Ectodermal cell (in vitro differentiated cells): Measurements from ENCODE around the gene KLHL36.
A peak's percentile ranks its signal among the peaks of the same experiment; 100 is the strongest.
"Not testable (repeated sequence)": the region's sequence is repeated elsewhere in the genome, so short reads cannot be mapped to it uniquely, and the experiment has no call there.

Experiments used
- H3K27ac ChIP-seq: 2 replicates; pipeline ENCODE4 v1.7.0; 2013; ENCODE audit warnings: mild to moderate bottlenecking, low read depth, low read length; ENCODE audit not compliant: insufficient read depth, poor library complexity, severe bottlenecking
- H3K27me3 ChIP-seq: 2 replicates; pipeline ENCODE4 v1.7.0; 2013; ENCODE audit warnings: mild to moderate bottlenecking, low read length; ENCODE audit not compliant: insufficient read depth, control insufficient read depth, poor library complexity, severe bottlenecking
- H3K36me3 ChIP-seq: one replicate; pipeline ENCODE4 v1.7.0; 2013; ENCODE audit warnings: low read length; ENCODE audit not compliant: control insufficient read depth, insufficient read depth
- H3K4me1 ChIP-seq: one replicate; pipeline ENCODE4 v1.7.0; 2013; ENCODE audit warnings: low read length; ENCODE audit not compliant: control insufficient read depth, insufficient read depth
- H3K4me3 ChIP-seq: 2 replicates; pipeline ENCODE4 v1.7.0; 2013; ENCODE audit warnings: low read depth, low read length, control low read depth; ENCODE audit not compliant: insufficient read depth
- H3K9me3 ChIP-seq: 2 replicates; pipeline ENCODE4 v1.7.0; 2013; ENCODE audit warnings: mild to moderate bottlenecking, low read length, moderate library complexity; ENCODE audit not compliant: control insufficient read depth
- WGBS, 2 experiments: methylation state at CpG; one replicate each; pipeline ENCODE4 v1.1.7; 2013; ENCODE audit warnings: missing lambda C conversion rate in 2 of 2; 5-methylcytosine and 5-hydroxymethylcytosine counted together

The KLHL36 gene

GRCh38 chr16:84614968-84615813, 33.1 kb upstream of the KLHL36 start:
- no peak overlapping the region for H3K27ac ChIP-seq
- 80 to 82% methylated on average over 20 of the region's 20 CpGs for WGBS, 2 experiments
- H3K9me3 ChIP-seq = no peaks in the 10 kb centered on the region
- peaks cover 7% of the 10 kb centered on the region for H3K27me3 ChIP-seq
- peaks cover under 1% of the 10 kb centered on the region for H3K36me3 ChIP-seq
- no peak overlapping the region for H3K4me3 ChIP-seq
- peaks cover 26% of the 10 kb centered on the region for H3K4me1 ChIP-seq

- peaks cover 26% of the 10 kb centered on the region for H3K4me1 ChIP-seq
Observed at GRCh38 chr16:84616515-84616914, 31.8 kb upstream of the KLHL36 start.

DNA sequence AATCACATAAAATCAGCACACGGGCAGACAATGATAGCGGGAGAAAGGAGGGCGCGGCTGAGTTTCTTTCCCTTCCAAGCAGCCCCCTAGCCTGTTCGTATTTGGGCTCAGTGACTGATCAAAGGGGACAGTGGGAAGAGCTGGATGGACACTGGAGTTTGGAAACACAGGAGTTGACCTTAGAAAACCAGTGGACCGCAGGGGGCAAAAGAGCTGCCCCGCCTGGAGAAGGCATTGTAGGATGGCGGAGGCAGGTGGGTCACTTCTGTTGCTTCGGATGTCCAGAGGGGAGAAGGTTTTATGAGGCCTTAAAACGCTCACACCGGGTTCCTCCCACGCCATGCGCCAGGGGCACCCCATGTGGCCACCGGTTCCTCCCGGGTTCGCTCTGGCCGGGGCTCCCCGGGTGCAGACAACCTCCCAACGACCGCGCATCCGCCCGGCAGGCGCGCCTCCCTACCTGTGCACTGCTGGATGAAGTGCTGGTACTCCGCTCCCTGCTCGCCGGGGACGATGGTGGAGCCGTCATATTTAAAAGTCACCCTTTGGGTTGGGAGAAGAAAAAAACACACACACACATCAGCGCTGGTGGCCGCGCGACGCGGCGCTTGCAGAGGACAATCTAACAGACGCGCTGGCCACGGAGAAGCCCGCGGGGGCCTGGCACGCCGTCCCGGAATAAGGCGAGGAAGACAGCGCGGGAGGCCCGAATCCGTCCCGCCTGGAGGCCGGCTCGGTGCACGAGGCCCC, 31.1 kb upstream of the KLHL36 start:
- no peaks in the 10 kb centered on the region for H3K9me3 ChIP-seq
- peaks cover 26% of the 10 kb centered on the region for H3K4me1 ChIP-seq
- 1% methylated on average over 54 of the region's 54 CpGs for WGBS, 2 experiments
- H3K27me3 ChIP-seq = peaks cover 7% of the 10 kb centered on the region
- no peak overlapping the region for H3K27ac ChIP-seq
- no peaks in the 10 kb centered on the region for H3K36me3 ChIP-seq
- H3K4me3 ChIP-seq = peak overlapping the region; percentile 78

More at GRCh38 chr16:84616515-84616914, 31.8 kb upstream of the KLHL36 start:
- Histone ChIP-seq H3K27ac (no peak overlapping the region), H3K36me3 (no peaks in the 10 kb centered on the region), H3K4me3 (peak overlapping the region; percentile 78), H3K9me3 (no peaks in the 10 kb centered on the region), H3K27me3 (peaks cover 7% of the 10 kb centered on the region)
- 20 to 36% methylated on average over 13 of the region's 13 CpGs for WGBS, 2 experiments

- H3K4me1 ChIP-seq = peaks cover 26% of the 10 kb centered on the region
- peak within 1 kb of the TSS; percentile 78 for H3K4me3 ChIP-seq
- peak within 1 kb of the TSS; percentile 69 for H3K27ac ChIP-seq
- H3K36me3 ChIP-seq = no peaks in the 10 kb centered on the region
- peaks cover 7% of the 10 kb centered on the region for H3K27me3 ChIP-seq
- H3K9me3 ChIP-seq = no peaks in the 10 kb centered on the region
- WGBS, 2 experiments = 0% methylated on average over 76 of the region's 76 CpGs
Observed at GRCh38 chr16:84617791-84618580, 30.3 kb upstream of the KLHL36 start, which contains the start of gene COTL1. TSS of gene COTL1 (minus strand) at chr16:84618078. CDS start at chr16:84617914, 164 bp downstream.

DNA sequence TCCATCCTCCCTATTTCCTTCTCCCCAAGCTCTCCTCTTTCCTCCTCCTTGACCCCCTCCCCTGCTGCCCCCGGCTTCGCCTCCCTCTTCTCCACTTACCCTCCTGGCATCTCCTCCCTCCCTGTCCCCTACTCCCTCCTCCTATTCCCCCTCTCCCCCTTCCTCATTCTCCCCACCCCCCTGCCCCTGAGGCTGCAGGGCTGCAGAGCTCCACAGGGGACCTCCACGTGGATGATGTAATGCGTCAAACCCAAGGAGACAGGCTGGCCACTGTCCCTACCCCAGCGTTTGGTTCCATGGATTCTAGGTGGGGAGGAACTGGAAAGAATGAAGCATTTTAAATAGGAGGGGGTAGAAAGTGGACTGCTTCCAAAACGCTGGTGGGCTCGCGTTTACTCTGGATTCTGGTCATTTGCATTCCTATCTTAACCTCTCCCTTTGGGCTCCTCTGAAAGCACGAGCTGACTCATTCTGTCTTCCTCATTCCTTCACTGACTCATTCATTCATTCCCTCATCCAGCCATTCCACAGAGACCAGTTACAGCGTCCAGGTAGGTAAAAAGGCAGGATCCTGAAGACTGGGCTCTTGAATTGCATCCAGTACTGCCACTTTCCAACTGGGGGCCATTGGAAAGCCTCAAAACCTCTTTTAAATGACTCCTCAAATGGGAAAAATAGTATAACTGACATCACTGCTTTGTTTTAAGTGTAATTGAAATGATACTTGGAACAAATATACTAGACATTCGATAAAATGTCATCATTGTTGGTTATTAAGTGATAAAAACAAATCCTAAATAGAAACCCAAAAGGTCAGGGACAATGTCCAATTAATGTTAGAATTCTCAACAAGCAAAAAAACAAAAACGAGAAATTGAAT, 29.5 kb upstream of the KLHL36 start:
- Histone ChIP-seq H3K36me3 (no peaks in the 10 kb centered on the region), H3K4me3 (peak overlapping the region; percentile 20), H3K27me3 (peaks cover 7% of the 10 kb centered on the region), H3K4me1 (peaks cover 21% of the 10 kb centered on the region), H3K9me3 (no peaks in the 10 kb centered on the region), H3K27ac (peak overlapping the region; percentile 69)
- 10 to 17% methylated on average over 11 to 12 of the region's 12 CpGs for WGBS, 2 experiments

DNA sequence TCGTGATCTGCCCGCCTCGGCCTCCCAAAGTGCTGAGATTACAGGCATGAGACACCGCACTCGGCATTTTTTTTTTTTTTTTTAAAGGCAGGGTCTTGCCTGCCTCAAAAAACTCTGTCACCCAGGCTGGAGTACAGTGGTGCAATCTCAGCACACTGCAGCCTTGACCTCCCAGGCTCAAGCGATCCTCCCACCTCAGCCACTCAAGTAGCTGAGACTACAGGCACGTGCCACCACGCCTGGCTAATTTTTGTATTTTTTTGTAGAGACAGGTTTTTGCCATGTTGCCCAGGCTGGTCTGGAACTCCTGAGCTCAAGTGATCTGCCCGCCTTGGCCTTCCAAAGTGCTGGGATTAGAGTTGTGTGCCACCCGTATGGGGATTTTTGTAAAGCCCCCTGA, 27.4 kb upstream of the KLHL36 start:
- H3K9me3 ChIP-seq, H3K27me3 ChIP-seq, H3K4me1 ChIP-seq, H3K27ac ChIP-seq, H3K4me3 ChIP-seq, H3K36me3 ChIP-seq: not testable (repeated sequence)
- WGBS, 2 experiments = 89 to 93% methylated on average over 10 of the region's 10 CpGs

- no peaks in the 10 kb centered on the region for H3K27me3 ChIP-seq
- WGBS, 2 experiments = 93 to 95% methylated on average over 6 of the region's 6 CpGs
Observed at GRCh38 chr16:84625556-84625955, 22.8 kb upstream of the KLHL36 start.

DNA sequence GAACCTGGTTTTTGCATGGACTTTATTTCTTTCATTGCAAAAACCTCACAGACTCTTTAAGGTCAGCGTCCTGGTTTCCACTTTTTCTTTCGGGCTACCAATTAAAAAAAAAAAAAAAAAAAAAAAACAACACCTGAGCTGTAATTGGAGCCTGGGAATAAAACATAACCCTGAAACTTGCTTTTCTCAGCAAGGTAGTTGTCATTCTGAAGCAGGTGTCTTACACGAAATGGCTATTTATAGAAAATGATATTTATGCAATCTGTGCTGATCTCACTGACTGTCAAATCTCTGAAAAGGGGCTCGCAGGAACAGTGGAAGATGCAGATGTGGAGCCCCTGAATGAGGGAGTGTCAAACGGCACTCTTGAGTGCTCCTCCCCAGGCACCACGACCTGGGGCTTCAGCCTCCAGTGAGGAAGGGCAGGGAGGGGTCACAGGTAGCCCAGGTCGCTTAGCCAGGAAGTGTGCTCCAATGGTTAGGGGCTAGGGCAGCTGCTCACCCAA, 20.0 kb upstream of the KLHL36 start:
- Histone ChIP-seq H3K4me1 (peaks cover 6% of the 10 kb centered on the region), H3K27me3 (no peaks in the 10 kb centered on the region), H3K36me3 (no peaks in the 10 kb centered on the region), H3K27ac (no peak overlapping the region), H3K9me3 (no peaks in the 10 kb centered on the region), H3K4me3 (no peak overlapping the region)
- 72 to 84% methylated on average over 7 of the region's 7 CpGs for WGBS, 2 experiments

More at GRCh38 chr16:84625556-84625955, 22.8 kb upstream of the KLHL36 start:
- Histone ChIP-seq H3K4me1 (peaks cover 6% of the 10 kb centered on the region), H3K27ac (no peak overlapping the region), H3K9me3 (no peaks in the 10 kb centered on the region), H3K4me3 (no peak overlapping the region), H3K36me3 (no peaks in the 10 kb centered on the region)

- no peak overlapping the region for H3K27ac ChIP-seq
- no peaks in the 10 kb centered on the region for H3K27me3 ChIP-seq
- no peaks in the 10 kb centered on the region for H3K9me3 ChIP-seq
- H3K36me3 ChIP-seq = no peaks in the 10 kb centered on the region
- WGBS, 2 experiments = 68 to 76% methylated on average over 10 of the region's 10 CpGs
- H3K4me1 ChIP-seq = peaks cover 6% of the 10 kb centered on the region
- H3K4me3 ChIP-seq = no peak overlapping the region
Observed at GRCh38 chr16:84629580-84629979, 18.7 kb upstream of the KLHL36 start.
